Articular chondrocyte of knee joint (primary cell): ENCODE measurements around the gene TP53I13. TPM values are rescaled to one million over a fixed set of nuclear protein-coding genes. Genes with fewer than 3 reads are reported as not detected.

Source experiments
- total RNA-seq: library from RNA; depleted of rRNA; stranded (reverse); fragments of >200 nt; gene quantifications from 2 replicates; pipeline ENCODE4 v1.2.3, GENCODE V29; 2012

TP53I13 gene, protein sequence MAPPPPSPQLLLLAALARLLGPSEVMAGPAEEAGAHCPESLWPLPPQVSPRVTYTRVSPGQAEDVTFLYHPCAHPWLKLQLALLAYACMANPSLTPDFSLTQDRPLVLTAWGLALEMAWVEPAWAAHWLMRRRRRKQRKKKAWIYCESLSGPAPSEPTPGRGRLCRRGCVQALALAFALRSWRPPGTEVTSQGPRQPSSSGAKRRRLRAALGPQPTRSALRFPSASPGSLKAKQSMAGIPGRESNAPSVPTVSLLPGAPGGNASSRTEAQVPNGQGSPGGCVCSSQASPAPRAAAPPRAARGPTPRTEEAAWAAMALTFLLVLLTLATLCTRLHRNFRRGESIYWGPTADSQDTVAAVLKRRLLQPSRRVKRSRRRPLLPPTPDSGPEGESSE
- 43.4 and 46.5 TPM in 2 replicates for total RNA-seq

DNA sequence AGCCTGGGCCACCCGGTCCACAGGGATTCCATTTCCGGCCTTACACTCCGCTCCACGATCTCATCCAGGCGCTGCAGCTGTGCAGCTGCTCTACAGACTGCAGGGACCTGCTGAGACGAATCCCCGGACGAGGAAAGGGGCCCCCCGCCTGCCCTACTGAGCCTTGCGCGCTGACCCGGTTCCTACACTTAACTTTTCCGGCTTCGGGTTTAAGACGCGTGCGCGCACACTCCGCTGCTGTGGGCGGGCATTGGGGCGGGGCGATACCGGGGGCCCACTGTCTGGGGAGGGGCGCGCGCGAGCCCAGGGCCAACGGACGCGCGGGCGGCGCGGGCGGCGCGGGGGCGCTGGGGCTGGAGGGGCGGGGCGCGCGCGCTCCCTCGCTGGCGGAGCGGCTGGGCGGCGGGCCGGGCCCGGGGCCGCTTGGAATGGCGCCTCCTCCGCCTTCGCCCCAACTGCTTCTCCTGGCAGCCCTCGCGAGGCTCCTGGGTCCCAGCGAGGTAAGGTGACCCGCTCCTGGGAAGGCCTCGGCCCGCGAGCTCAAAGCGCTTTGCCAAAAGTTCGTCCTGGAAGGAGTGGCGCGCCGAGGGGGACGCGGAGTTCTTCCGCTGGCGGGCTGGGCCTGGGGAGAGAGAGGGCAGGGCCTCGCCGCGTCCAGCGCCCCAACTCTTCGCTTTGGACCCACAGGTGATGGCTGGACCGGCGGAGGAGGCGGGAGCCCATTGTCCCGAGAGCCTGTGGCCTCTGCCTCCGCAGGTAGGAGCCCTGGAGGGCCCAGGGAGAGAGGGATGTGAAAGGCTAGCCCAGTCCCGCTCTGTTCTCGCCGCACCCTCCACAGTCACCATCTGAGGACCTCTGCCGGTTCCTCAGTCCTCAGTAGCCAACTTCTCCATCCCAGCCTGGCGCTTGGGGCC lies at the start of gene TP53I13:
TP53I13 (plus strand) TSS at position 371 of the 914 bp plus-strand sequence; CDS start at position 429, 58 bp downstream.

DNA sequence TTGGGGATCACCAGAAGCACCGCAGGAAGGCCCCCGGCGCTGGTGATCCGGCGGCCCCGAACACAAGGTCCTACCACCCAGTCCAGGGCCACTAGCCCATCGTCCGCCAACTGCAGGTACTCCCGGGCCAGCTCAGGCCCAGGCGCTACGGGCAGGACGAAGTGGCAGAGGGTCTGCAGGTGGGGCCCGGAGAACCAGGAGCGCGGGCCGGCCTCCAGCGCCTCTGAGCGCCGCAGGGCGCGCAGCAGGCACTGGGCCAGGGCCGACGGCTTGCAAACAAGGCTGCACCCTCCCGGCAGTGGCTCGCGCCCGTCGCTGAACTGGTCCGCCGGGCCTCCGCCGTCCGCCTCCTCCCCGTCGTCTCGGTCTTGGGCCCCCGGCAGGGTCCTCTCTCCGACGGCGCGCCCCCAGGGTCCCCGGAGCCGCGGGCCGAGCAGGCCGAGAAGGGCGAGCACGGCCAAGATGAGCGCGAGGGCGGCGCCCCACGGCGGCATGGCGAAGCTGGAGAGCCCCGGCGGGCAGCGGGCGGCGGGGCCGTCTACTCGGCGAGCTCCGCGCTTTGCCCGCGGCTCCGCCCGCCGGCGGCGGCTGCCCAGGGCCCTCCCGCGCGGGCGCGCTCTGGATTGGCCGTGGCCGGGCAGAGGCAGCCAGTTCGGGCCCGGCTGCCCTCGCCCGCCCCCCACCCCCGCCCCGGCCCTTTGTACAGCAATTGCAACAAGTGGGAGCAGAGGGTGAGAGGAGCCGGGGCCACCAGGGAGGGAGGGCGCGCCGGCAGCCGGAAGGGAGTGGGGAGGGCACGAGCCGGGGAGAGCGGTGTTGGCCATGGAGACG lies 1.8 kb upstream of the TP53I13 start, which contains the start of gene ABHD15:
ABHD15 (minus strand) TSS at position 565 of the 831 bp plus-strand sequence; CDS start at position 494, 71 bp downstream.

DNA sequence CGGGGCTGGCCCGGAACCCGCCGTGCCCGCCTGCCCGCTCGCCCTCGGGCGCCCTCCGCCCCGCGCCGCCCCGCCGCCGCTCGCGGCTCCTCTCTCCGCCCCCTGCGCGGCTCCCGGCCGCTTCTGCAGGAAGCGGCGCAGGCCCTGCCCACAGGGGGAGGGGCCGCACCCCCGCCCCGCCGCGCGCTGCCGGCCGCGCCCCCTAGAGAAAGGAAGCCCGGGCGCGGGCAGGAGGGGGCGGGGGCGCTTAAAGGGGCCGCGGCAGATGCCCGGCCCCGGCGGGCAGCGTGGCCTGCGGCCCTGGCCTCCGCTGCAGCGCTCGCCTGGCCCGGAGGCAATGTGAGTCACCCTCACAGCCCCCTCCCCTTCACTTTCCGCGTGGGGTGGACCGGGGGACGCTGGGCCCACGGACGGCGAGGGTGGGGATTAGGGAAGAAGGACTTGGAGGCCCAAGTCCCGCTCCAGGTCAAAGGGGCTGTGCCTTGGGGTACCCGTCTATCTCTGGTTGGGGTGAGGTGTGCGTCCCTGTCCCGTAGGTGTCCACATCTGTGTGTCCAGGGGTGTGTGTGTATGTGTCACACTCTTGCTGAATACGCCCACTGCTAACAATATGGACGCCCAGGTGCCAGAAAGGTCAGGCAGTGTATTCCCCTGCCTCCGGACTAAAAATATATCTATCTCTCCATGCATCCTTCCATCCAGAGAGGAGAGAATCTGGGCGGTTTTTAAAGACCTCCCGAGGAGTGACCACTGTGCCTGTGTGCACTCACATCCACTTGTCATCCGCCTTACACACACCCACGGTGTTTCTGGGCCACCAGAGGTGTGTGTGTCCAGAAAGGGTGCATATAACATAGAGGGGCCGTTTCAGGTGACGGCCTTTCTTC lies 21.3 kb downstream of the TP53I13 start, which contains the start of gene GIT1:
GIT1 (minus strand) TSS at position 125 of the 887 bp plus-strand sequence. CDS start 270 bp downstream, outside the sequence.

DNA sequence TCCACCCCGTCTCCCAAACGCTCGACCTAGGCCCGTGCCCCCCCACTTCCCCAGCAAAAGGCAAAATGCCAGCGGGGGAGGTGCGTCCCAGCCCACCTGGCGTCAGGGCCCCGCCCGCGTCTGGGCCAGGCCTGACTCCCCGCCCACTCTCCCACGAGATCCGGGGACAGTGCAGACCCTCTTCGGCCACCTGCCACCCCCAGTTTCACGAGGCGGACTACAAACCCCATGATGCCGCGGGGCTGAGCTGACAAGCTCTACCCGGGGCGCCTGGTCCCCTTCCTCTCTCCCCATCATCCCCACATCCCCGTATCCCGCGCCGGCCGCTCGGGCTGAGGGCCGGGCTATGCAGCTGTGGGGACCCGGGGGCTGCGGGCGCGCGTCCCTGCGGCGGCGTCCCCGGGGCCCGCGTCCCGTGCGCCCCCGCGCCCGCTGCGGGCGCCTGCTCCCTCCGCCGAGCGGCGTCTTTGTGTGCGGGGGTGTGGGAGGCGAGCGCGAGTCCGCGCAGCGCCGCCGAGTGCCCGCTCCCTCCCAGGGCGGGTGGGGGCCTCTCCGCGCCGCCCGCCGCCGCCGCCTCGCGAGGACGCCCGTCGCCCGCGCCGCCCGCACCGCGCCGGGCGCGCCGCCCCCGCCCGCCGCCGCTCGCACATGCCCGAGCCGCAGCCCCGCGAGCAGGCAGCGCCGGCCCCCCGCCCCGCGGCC lies 24.5 kb downstream of the TP53I13 start, which contains the start of gene ANKRD13B:
ANKRD13B (plus strand) TSS at position 283 of the 702 bp plus-strand sequence. CDS start 490 bp downstream, outside the sequence.

Other genes with a start within 250 kb of the TP53I13 start
- gene TAOK1, start 178.3 kb upstream of the TP53I13 start, total RNA-seq: 88.1 and 89.4 TPM in 2 replicates
- gene ABHD15, start 1.7 kb upstream of the TP53I13 start, total RNA-seq: 8.5 and 9.0 TPM in 2 replicates
- 22.9 and 24.0 TPM in 2 replicates for gene GIT1, start 20.9 kb downstream of the TP53I13 start, total RNA-seq
- gene ANKRD13B, start 24.4 kb downstream of the TP53I13 start, total RNA-seq: 7.1 and 7.7 TPM in 2 replicates
- 4.5 and 4.7 TPM in 2 replicates for gene CORO6, start 54.2 kb downstream of the TP53I13 start, total RNA-seq